CD4-positive, alpha-beta T cell treated with Interleukin-2 at 100 ng/mL for 4 hours (primary cell): ENCODE measurements around the gene LTO1.

ENCODE experiments used
- DNase-seq: peaks from one replicate; pipeline ENCODE4 v3.0.0-alpha.2; 2020; ENCODE audit warnings: low spot score

Gene LTO1

GRCh38 chr11:69677749-69678148, 2.6 kb upstream of the LTO1 start:
- no peak for DNase-seq

- peak; percentile 5 for DNase-seq
Measured at GRCh38 chr11:69674267-69674885, 777 bp downstream of the LTO1 start.

GRCh38 chr11:69671734-69672465, 3.3 kb downstream of the LTO1 start:
- DNase-seq, result no peak

- DNase-seq, result peak; percentile 58
Measured at GRCh38 chr11:69670158-69670845, 4.9 kb downstream of the LTO1 start.

- no peak for DNase-seq
Measured at GRCh38 chr11:69669486-69669885, 5.7 kb downstream of the LTO1 start.

GRCh38 chr11:69667619-69668604, 7.2 kb downstream of the LTO1 start:
- DNase-seq, result no peak

GRCh38 chr11:69666752-69667536, 8.2 kb downstream of the LTO1 start:
- no peak for DNase-seq

GRCh38 chr11:69666261-69666660, 8.9 kb downstream of the LTO1 start:
- no peak for DNase-seq

- DNase-seq, result no peak
Measured at GRCh38 chr11:69665669-69666068, 9.5 kb downstream of the LTO1 start.

- no peak for DNase-seq
Measured at GRCh38 chr11:69664901-69665300, 10.3 kb downstream of the LTO1 start.

GRCh38 chr11:69664103-69664775, 10.9 kb downstream of the LTO1 start:
- DNase-seq, result no peak

GRCh38 chr11:69663326-69663725, 11.8 kb downstream of the LTO1 start:
- no peak for DNase-seq

- DNase-seq, result no peak
Measured at GRCh38 chr11:69662806-69663205, 12.3 kb downstream of the LTO1 start.

GRCh38 chr11:69662021-69662698, 13.0 kb downstream of the LTO1 start:
- DNase-seq, result no peak

GRCh38 chr11:69661413-69661715, 13.8 kb downstream of the LTO1 start:
- no peak for DNase-seq

- no peak for DNase-seq
Measured at GRCh38 chr11:69660001-69660500, 15.1 kb downstream of the LTO1 start.

GRCh38 chr11:69659591-69659990, 15.6 kb downstream of the LTO1 start:
- no peak for DNase-seq

- no peak for DNase-seq
Measured at GRCh38 chr11:69658626-69659450, 16.3 kb downstream of the LTO1 start.
